Measurements from ENCODE around the gene TLR9.

Gene TLR9

GRCh38 chr3:52227117-52227516 lies 1.7 kb upstream of the TLR9 start:
- no peak for TF ChIP-seq CTCF (IDR thresholded peaks at IDR 0.05; ENCODE audit: insufficient read depth, low read length, missing control alignments)
- ChIA-PET CTCF (interaction anchor here (0.8 to 1.8 kb wide), 5 partner anchors 9 to 112 kb away, joined by 3 to 12 read pairs (median 4); no protein-coding TSS in a partner anchor), POLR2A (no interaction called here)
- DNase-seq (ENCODE audit: low read depth, low spot score), result no peak
- no peak overlapping the region for H3K4me3 ChIP-seq (ENCODE audit: low read depth, low read length)

- TF ChIP-seq CTCF (IDR thresholded peaks at IDR 0.05; ENCODE audit: insufficient read depth, low read length, missing control alignments), result no peak
- ChIA-PET CTCF (interaction anchor here (1.1 to 17.4 kb wide), 6 partner anchors 9 to 222 kb away, joined by 3 to 389 read pairs (median 10); partner anchors contain the start of gene TWF2), POLR2A (no interaction called here)
- no peak overlapping the region for H3K4me3 ChIP-seq (ENCODE audit: low read depth, low read length)
- no peak for DNase-seq (ENCODE audit: low read depth, low spot score)
Observed at GRCh38 chr3:52226229-52226817, 878 bp upstream of the TLR9 start.

- no peak for DNase-seq (ENCODE audit: low read depth, low spot score)
- H3K4me3 ChIP-seq (ENCODE audit: low read depth, low read length), result no peak overlapping the region
- no peak for TF ChIP-seq CTCF (IDR thresholded peaks at IDR 0.05; ENCODE audit: insufficient read depth, low read length, missing control alignments)
- ChIA-PET CTCF (interaction anchor here (0.7 to 17.4 kb wide), 5 partner anchors 9 to 160 kb away, joined by 3 to 389 read pairs (median 219); partner anchors contain the start of gene TWF2), POLR2A (no interaction called here)
Observed at GRCh38 chr3:52223449-52224408, 1.7 kb downstream of the TLR9 start.

GRCh38 chr3:52222319-52223221 lies 2.9 kb downstream of the TLR9 start:
- no peak for TF ChIP-seq CTCF (IDR thresholded peaks at IDR 0.05; ENCODE audit: insufficient read depth, low read length, missing control alignments)
- ChIA-PET POLR2A (interaction anchor here (0.8 to 1.2 kb wide), 2 partner anchors 15 to 68 kb away, joined by 3 read pairs; partner anchors contain the start of gene POC1A), CTCF (interaction anchor here (1.0 to 17.4 kb wide), 9 partner anchors 8 to 161 kb away, joined by 3 to 389 read pairs (median 27); partner anchors contain the start of genes GLYCTK, TWF2 and WDR82)
- H3K4me3 ChIP-seq (ENCODE audit: low read depth, low read length), result no peak overlapping the region
- no peak for DNase-seq (ENCODE audit: low read depth, low spot score)

GRCh38 chr3:52221563-52222318 lies 3.7 kb downstream of the TLR9 start:
- DNase-seq (ENCODE audit: low read depth, low spot score), result no peak
- ChIA-PET POLR2A (interaction anchor here (1.2 kb wide), 1 partner anchor 16 kb away, joined by 3 read pairs; no protein-coding TSS in a partner anchor), CTCF (interaction anchor here (0.7 to 17.4 kb wide), 26 partner anchors 8 to 236 kb away, joined by 3 to 389 read pairs (median 6); partner anchors contain the start of genes ALAS1, DNAH1, GLYCTK and TWF2)
- H3K4me3 ChIP-seq (ENCODE audit: low read depth, low read length), result no peak overlapping the region
- TF ChIP-seq CTCF (IDR thresholded peaks at IDR 0.05; ENCODE audit: insufficient read depth, low read length, missing control alignments), result no peak

Data from AG04449 (cell line).